IPS DF 4.7 (cell line): ENCODE results near the gene PFKL.

Source experiments
- DNase-seq: peaks from one replicate; pipeline ENCODE4 v3.0.0-alpha.2; 2013; ENCODE audit warnings: low spot score; ENCODE audit errors: extremely low read depth

PFKL gene

GRCh38 chr21:44312716-44313115, 12.9 kb downstream of the PFKL start:
- DNase-seq = no peak

- DNase-seq = no peak
Measured at GRCh38 chr21:44313451-44313850, 13.6 kb downstream of the PFKL start.

GRCh38 chr21:44314128-44314527, 14.3 kb downstream of the PFKL start:
- DNase-seq = no peak

GRCh38 chr21:44314561-44314960, 14.7 kb downstream of the PFKL start:
- DNase-seq = no peak

DNA sequence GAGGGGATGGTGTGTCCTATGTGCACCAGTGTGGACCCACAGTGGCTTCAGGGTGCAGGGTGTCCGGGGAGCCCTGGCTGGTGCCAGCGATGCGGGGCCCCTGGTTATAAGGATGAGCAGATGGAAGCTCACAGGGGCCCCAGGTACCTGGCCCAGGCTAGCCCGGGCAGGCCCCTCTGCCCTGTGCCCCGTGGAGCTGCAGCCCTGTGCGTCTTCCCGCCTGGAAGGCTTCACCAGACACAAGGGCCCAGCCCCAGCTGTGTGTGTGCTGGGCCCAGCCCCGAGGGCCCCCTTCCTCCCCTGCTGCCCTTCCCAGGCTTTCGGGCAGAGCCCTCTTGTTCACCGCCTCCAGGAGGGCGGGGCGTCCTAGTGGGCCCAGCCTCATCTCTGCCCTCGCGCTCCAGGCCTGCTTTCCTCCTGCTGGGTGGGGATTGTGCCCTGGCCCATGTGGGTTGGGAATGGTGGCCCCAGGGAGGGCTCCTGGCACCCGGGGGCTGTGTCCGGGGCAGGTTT, 15.9 kb downstream of the PFKL start:
- DNase-seq = no peak

DNA sequence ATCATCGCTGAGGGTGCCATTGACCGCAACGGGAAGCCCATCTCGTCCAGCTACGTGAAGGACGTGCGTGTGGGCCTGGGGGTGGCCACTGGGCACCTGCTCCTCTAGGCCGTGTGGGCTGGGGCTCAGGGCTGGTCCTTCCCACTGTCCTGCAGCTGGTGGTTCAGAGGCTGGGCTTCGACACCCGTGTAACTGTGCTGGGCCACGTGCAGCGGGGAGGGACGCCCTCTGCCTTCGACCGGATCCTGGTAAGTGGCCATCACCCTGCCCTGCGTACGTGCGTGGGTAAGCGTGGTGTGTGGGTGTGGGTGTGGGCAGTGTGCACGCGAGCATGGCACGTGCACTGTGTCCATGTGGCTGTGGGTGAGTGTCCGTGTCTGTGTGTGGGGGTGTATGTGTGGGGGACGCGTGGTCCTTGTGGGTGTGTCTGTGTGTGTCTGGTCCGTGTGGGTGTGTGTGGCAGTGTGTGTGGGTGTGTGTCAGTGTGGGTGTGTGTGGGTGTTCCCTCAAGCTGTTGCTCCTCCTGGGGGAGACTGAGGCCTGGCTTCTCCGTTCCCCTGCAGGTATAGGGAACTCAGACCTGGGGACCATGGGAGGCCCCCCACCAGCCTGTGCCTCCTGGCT, 16.5 kb downstream of the PFKL start:
- DNase-seq = no peak

GRCh38 chr21:44317241-44317782, 17.5 kb downstream of the PFKL start:
- no peak for DNase-seq

DNA sequence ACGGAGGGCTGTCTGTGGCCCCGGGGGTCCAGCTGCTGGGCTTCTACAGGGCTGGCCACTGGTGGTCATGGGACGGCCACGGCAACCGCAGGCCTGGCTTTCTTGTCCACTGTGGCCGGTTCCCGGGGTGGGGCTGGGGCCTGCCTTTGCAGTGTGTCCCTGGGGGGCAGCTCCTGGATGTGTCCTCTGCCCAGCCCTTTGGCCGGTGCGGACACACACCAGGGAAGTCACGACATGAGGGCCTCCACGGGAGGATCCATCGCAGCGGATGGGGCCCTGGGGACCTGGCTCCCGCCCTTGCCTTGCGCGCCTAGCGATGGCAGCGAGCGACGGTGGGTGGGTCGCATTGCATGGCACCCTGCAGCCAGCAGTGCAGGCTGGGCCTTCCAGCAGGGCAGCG, 18.0 kb downstream of the PFKL start:
- DNase-seq = no peak

- DNase-seq = no peak
Measured at GRCh38 chr21:44318489-44319285, 18.8 kb downstream of the PFKL start.

- no peak for DNase-seq
Measured at GRCh38 chr21:44319407-44320065, 19.7 kb downstream of the PFKL start.

- DNase-seq = no peak
Measured at GRCh38 chr21:44320847-44321246, 21.0 kb downstream of the PFKL start.

DNA sequence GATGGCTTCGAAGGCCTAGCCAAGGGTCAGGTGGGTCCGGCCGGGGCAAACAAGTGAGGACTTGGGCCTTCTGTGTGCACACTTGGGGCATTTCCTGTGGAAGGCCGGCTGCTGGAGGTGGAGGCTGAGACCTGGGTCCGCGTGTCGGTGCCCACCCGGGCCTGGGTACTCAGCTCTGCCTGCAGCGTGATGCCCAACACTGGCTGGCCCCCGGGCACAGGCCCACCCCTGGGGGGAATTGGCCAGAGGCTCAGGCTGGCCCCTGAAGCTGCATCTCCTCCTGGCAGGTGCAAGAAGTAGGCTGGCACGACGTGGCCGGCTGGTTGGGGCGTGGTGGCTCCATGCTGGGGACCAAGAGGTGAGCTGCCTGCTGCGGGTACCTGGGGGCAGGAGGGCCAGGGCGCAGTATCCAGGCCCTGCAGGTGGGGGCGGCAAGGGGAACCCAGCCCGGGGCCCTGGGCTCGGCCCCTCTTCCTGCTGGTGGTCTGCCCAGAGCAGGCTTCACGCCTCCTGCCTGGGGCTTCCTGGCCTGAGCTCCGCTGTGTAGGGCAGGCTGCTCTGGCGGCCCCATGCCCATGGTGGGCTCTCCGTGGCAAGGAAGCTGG, 22.1 kb downstream of the PFKL start:
- DNase-seq = no peak

- DNase-seq = no peak
Measured at GRCh38 chr21:44322621-44323325, 22.9 kb downstream of the PFKL start.

DNA sequence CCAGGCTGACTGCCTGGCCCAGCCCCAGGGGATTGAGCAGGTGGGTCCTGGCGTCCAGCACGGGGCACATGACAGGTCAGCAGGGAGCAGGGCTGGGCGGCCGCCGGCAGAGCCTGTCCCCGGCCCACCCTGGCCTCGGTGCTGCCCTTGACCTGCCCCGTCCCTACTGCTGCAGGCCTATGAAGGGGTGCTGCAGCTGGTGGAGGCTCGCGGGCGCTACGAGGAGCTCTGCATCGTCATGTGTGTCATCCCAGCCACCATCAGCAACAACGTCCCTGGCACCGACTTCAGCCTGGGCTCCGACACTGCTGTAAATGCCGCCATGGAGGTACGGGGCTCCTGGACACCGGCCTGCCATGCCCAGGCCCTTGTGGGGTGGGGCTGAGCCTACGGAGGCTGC, 23.7 kb downstream of the PFKL start:
- no peak for DNase-seq

DNA sequence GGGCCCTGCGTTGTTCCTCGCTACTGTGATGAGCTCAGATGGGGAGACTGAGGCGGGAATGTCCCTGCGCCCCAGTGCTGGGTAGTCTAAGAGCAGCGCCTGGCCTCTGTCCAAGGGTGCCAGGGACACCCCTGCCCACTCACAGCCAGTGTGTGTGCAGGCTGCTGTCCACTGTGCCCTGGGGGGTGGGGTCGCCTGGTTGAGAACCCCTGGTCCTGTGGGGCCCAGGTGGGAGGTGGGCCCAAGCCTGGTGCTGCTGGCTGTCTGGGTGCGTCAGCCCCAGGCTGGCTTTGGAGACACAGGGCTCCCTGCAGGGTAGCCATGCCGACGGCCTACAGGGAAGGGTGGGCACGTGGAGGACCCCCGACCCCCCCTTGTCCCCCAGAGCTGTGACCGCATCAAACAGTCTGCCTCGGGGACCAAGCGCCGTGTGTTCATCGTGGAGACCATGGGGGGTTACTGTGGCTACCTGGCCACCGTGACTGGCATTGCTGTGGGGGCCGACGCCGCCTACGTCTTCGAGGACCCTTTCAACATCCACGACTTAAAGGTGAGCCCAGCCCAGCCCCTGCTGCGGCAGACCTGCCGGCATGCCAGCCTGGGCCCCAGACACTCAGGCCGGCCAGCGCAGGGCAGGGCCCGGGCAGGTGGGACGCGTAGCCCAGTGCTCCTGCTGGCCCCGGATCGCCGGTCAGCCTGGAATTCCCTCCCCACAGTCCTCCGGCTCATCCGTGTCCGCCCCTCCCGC, 24.4 kb downstream of the PFKL start:
- DNase-seq = no peak

- DNase-seq = no peak
Measured at GRCh38 chr21:44324854-44325107, 24.9 kb downstream of the PFKL start.

DNA sequence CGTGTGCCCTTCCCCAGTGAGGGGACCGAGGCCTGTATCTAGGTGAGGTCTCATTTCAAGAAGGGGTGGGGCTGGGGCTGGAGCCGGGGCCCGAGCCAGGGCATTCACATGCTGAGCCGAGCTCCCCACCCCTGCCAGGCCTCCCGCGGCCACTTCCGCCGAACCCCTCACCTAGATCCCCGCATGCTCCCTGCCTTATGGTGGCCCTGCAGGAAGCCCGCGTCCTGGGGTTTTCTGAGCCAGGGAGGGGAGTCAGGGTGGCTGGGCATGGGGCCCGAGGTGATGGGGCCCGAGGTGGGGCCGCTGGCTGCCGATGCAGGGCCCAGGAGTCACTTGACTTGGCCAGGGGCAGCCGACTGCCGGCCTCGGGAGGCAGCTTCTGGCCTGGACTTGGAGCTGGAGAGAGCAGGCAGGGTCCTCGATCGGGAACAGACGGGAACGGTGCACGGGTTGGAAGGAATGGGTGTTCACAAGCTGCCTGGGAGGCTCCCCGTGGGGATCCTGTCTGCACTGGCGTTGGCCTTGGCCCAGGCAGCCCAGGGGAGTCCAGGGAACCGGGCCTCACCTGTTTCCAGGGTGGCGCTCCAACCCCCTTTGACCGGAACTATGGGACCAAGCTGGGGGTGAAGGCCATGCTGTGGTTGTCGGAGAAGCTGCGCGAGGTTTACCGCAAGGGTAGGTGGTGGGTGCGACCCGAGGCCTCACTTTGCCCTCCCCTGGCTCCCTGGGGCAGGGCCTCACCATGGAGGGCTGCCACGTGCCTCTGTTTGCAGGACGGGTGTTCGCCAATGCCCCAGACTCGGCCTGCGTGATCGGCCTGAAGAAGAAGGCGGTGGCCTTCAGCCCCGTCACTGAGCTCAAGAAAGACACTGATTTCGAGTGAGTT, 25.8 kb downstream of the PFKL start:
- no peak for DNase-seq

DNA sequence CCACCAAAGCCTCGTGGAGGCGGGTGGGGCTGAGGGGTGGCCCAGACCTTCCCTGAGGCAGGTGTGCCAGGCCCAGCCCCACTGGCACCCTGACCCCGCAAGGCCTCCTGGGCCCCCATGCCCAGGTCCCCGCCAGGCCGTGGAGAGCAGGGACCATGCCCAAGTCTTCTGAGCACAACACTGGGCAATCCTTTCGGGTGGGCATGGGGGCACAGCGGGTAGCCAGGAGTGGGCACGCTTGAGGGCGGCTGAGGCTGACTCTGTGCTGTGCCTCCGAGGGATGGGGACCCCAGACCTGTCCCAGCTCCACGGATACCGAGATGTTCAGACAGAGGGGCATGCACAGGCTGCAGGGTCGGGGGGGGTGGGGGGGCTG, 26.4 kb downstream of the PFKL start:
- DNase-seq = no peak

DNA sequence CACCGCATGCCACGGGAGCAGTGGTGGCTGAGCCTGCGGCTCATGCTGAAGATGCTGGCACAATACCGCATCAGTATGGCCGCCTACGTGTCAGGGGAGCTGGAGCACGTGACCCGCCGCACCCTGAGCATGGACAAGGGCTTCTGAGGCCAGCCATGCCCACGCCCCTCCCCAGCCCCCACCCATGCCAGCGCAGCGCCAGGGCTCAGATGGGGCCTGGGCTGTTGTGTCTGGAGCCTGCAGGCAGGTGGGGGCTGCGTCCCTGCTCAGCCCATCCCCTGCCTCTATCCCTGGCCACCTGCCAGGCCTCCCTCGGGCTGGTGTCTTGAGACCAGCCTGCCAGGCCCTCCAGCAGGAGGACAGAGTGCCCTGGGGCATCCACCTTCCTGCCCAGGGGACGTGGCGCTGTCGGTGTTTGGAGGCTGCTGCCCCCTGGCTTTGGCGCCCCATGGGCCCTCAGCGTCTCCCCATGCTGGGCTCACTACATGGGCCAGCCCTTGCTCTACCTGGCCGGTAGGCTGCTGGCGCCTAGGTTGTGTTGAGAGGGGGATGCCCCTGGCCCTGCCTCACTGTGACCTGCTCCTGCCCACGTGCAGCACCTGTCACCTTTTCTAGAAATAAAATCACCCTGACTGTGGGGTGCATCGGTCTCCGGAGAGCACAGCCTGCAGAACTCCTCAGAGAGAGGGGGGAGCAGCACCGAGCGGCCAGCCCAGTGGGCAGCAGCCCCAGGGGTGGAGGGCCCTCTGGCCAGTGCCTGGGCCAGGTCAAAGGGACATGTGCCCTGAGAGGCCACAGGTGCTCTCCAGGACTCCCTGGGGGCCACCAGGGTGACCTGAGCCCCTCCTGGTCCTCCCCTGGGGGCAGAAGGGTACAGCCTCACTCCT, 27.1 kb downstream of the PFKL start:
- DNase-seq = no peak
